ENCODE results near the gene DIS3L2.

DIS3L2 gene

GRCh38 chr2:231960810-231961348 is 634 bp upstream of the DIS3L2 start:
- no peak for TF ChIP-seq CTCF (IDR thresholded peaks at IDR 0.05; ENCODE audit: borderline replicate concordance, insufficient read depth, low read depth, low read length)
- H3K4me3 ChIP-seq (ENCODE audit: low read depth, low read length): peak overlapping the region; percentile 74

- no peak for TF ChIP-seq CTCF (IDR thresholded peaks at IDR 0.05; ENCODE audit: borderline replicate concordance, insufficient read depth, low read depth, low read length)
- H3K4me3 ChIP-seq (ENCODE audit: low read depth, low read length): no peak overlapping the region
Measured at GRCh38 chr2:231965102-231965501, 3.6 kb downstream of the DIS3L2 start.

GRCh38 chr2:231966886-231967285 is 5.4 kb downstream of the DIS3L2 start:
- TF ChIP-seq CTCF (IDR thresholded peaks at IDR 0.05; ENCODE audit: borderline replicate concordance, insufficient read depth, low read depth, low read length): no peak
- no peak overlapping the region for H3K4me3 ChIP-seq (ENCODE audit: low read depth, low read length)

GRCh38 chr2:231968820-231969219 is 7.3 kb downstream of the DIS3L2 start:
- no peak overlapping the region for H3K4me3 ChIP-seq (ENCODE audit: low read depth, low read length)
- no peak for TF ChIP-seq CTCF (IDR thresholded peaks at IDR 0.05; ENCODE audit: borderline replicate concordance, insufficient read depth, low read depth, low read length)

DNA sequence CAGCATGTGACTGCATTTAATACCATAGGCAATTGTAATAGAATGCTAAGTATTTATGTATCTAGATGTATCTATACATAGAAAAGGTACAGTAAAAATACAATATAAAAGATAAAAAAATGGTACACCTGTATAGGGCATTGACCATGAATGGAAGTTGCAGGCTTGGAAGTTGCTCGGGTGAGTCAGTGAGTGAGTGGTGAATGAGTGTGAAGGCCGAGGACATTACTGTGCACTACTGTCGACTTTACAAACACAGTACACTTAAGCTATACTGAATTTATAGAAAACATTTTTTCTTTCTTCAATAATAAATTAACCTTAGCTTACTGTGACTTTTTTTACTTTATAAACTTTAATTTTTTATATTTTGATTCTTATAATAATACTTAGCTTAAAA is 8.9 kb downstream of the DIS3L2 start:
- no peak overlapping the region for H3K4me3 ChIP-seq (ENCODE audit: low read depth, low read length)
- TF ChIP-seq CTCF (IDR thresholded peaks at IDR 0.05; ENCODE audit: borderline replicate concordance, insufficient read depth, low read depth, low read length): no peak

DNA sequence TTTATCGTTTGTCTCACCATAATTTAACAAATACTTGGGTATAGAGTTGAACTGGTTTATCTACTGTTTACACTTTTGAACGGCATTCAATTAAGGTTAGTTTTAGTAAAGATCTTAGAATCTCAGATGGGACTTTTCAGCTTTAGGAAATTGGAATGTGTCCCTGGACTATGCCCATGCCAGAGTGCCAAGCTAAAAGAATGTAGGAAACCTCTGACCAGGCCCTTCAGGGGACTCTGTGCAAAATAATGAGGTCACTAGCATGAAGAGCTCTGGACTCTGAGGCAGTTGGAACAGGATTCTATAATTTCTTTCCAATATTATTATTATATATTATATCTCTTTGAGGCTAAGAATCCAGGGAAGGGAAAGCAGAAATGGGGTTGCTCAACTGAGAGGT is 13.5 kb downstream of the DIS3L2 start:
- H3K4me3 ChIP-seq (ENCODE audit: low read depth, low read length): no peak overlapping the region
- no peak for TF ChIP-seq CTCF (IDR thresholded peaks at IDR 0.05; ENCODE audit: borderline replicate concordance, insufficient read depth, low read depth, low read length)

DNA sequence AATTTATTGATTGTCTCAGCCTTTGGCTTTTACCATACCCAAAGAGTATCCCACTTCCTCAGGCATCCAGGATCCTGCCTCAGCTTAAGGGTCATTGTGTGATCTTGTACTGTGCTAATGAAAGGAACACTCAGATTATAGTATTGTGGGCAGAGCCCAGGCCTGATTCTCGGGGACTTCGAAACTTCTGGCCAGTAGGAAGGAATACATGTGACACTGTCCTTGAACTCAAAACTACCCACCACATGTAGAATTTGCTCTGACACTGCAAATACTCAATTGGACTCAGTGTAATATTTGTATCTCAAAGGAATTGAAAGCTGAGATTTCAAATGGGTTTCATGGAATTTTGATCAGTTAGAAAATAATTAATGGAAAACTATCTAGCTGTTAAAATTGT is 15.9 kb downstream of the DIS3L2 start:
- H3K4me3 ChIP-seq (ENCODE audit: low read depth, low read length): no peak overlapping the region
- no peak for TF ChIP-seq CTCF (IDR thresholded peaks at IDR 0.05; ENCODE audit: borderline replicate concordance, insufficient read depth, low read depth, low read length)

Data from GM12875 (cell line).